Mesothelial cell of epicardium (in vitro differentiated cells): ENCODE data around the gene ASCL3. TPM values are rescaled to one million over a fixed set of nuclear protein-coding genes. Genes with fewer than 3 reads are reported as not detected.
"Not testable (repeated sequence)": the region's sequence is repeated elsewhere in the genome, so short reads cannot be mapped to it uniquely, and the experiment has no call there.

Source experiments
- DNase-seq, 2 experiments: peaks; one replicate each; pipeline ENCODE4 v3.0.0; 2021; ENCODE audit warnings: low spot score in 2 of 2; ENCODE audit not compliant: unreplicated experiment in 2 of 2
- H3K27ac Mint-ChIP-seq: 2 replicates; pipeline ENCODE4 v1.8.0; 2021; ENCODE audit warnings: mixed read lengths
- H3K27me3 Mint-ChIP-seq: 2 replicates; pipeline ENCODE4 v1.8.0; 2021; ENCODE audit warnings: low read depth, mixed read lengths
- H3K36me3 Mint-ChIP-seq: 2 replicates; pipeline ENCODE4 v1.8.0; 2021; ENCODE audit warnings: mixed read lengths
- H3K4me1 Mint-ChIP-seq: 2 replicates; pipeline ENCODE4 v1.8.0; 2021; ENCODE audit warnings: mixed read lengths
- H3K4me3 Mint-ChIP-seq: 2 replicates; pipeline ENCODE4 v1.8.0; 2021; ENCODE audit warnings: mild to moderate bottlenecking, moderate library complexity, mixed read lengths
- H3K9me3 Mint-ChIP-seq: 2 replicates; pipeline ENCODE4 v1.8.0; 2021; ENCODE audit warnings: mixed read lengths
- CTCF ChIP-seq: fragments of 200-600 bp; sonication (generic); IDR thresholded peaks from one replicate; pipeline ENCODE4 v1.5.0; 2021; ENCODE audit warnings: antibody characterized with exemption; ENCODE audit not compliant: unreplicated experiment
- total RNA-seq: library from RNA; stranded (reverse); gene quantifications from 3 replicates; pipeline ENCODE4 v1.2.1, GENCODE V29; 2021

The ASCL3 gene
- total RNA-seq, 1 donor from 2014 or later, result not detected

- Mint-ChIP-seq H3K4me1 (no peaks in the 10 kb centered on the region), H3K27me3 (no peaks in the 10 kb centered on the region), H3K36me3 (peaks cover 25% of the 10 kb centered on the region), H3K27ac (no peak overlapping the region), H3K4me3 (no peak overlapping the region), H3K9me3 (peaks cover 49% of the 10 kb centered on the region)
- DNase-seq, result no peak
- TF ChIP-seq CTCF, result no peak
These were observed 43.6 kb downstream of the ASCL3 start for GRCh38 chr11:8899119-8899753.

- H3K36me3 Mint-ChIP-seq, H3K4me3 Mint-ChIP-seq, H3K27ac Mint-ChIP-seq, H3K27me3 Mint-ChIP-seq, DNase-seq, H3K4me1 Mint-ChIP-seq: not testable (repeated sequence)
- H3K9me3 Mint-ChIP-seq, result peaks cover 33% of the 10 kb centered on the region
These were observed 51.6 kb downstream of the ASCL3 start for GRCh38 chr11:8891185-8891584.

Other genes starting within 250 kb of the ASCL3 start
- 11.8 to 15.4 TPM (median 13.9 TPM) in 3 replicates for gene AKIP1, start 31.8 kb downstream of the ASCL3 start, total RNA-seq
- gene C11orf16, start 10.1 kb downstream of the ASCL3 start, total RNA-seq, result not detected in 3 replicates
- 19.4 to 21.9 TPM (median 20.5 TPM) in 3 replicates for gene TMEM9B, start 21.4 kb upstream of the ASCL3 start, total RNA-seq
- gene NRIP3, start 61.0 kb upstream of the ASCL3 start, total RNA-seq, result 1.4 to 1.8 TPM (median 1.5 TPM) in 3 replicates
- 1.1 to 1.7 TPM (median 1.5 TPM) in 3 replicates for gene SCUBE2, start 148.6 kb upstream of the ASCL3 start, total RNA-seq